ENCODE measurements around the gene TBX2. TPM values are rescaled to one million over a fixed set of nuclear protein-coding genes. Genes with fewer than 3 reads are reported as not detected.
A peak's percentile ranks its signal among the peaks of the same experiment; 100 is the strongest.

TBX2 gene
- total RNA-seq, 6 donors from 2014 or later, result 22.4 to 130 (median 92.7) TPM

GRCh38 chr17:61382796-61383688 is 16.6 kb upstream of the TBX2 start:
- Histone ChIP-seq H3K4me3 (no peak overlapping the region), H3K9me3 (no peaks in the 10 kb centered on the region), H3K36me3 (no peaks in the 10 kb centered on the region), H3K4me1 (peaks cover 0 to 4% (median 0%) of the 10 kb centered on the region in 4 donors), H3K27ac (peak overlapping the region in 2 of 4 donors; percentile 39 to 61), H3K27me3 (no peaks in the 10 kb centered on the region)
- DNase-seq (peak in 1 of 2 donors; percentile 41), ATAC-seq (ENCODE audit: low FRiP score in 2 of 2) (no peak)
- 89 to 93% methylated on average over 12 to 15 of the region's 16 CpGs for WGBS, 2 donors
- TF ChIP-seq EP300 (IDR thresholded peaks at IDR 0.05) (no peak), POLR2A (IDR thresholded peaks at IDR 0.05) (no peak), POLR2AphosphoS5 (IDR thresholded peaks at IDR 0.05) (no peak)
- TF ChIP-seq, protein P1, sequence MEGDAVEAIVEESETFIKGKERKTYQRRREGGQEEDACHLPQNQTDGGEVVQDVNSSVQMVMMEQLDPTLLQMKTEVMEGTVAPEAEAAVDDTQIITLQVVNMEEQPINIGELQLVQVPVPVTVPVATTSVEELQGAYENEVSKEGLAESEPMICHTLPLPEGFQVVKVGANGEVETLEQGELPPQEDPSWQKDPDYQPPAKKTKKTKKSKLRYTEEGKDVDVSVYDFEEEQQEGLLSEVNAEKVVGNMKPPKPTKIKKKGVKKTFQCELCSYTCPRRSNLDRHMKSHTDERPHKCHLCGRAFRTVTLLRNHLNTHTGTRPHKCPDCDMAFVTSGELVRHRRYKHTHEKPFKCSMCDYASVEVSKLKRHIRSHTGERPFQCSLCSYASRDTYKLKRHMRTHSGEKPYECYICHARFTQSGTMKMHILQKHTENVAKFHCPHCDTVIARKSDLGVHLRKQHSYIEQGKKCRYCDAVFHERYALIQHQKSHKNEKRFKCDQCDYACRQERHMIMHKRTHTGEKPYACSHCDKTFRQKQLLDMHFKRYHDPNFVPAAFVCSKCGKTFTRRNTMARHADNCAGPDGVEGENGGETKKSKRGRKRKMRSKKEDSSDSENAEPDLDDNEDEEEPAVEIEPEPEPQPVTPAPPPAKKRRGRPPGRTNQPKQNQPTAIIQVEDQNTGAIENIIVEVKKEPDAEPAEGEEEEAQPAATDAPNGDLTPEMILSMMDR (IDR thresholded peaks at IDR 0.05), result no peak

DNA sequence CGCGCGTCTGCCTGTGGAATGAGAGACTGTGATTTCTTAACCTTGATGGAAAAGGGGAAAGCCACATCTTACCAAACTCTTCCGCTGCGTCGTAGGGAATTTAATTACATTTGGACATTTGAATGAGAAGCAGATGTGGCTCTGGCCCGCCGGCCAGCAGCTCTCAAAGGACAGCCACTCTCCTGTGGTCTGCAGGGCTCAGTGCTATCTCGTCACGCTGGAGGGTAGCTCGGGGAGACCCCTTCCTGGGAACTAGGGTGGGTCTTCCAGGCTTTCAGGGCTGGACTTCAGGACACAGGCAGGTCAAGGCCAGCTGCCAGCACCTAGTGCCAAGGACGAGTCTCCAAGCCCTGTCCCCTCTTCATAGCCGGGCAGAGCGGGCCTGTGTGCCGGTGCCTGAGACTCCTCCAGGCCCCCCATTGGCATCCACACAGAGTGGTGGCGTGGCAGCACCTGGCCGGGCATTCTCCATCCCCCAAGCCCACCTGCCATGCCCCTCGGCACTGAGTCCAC is 15.9 kb upstream of the TBX2 start:
- TF ChIP-seq POLR2A (IDR thresholded peaks at IDR 0.05) (no peak), EP300 (IDR thresholded peaks at IDR 0.05) (no peak), POLR2AphosphoS5 (IDR thresholded peaks at IDR 0.05) (no peak)
- TF ChIP-seq, protein P1 (IDR thresholded peaks at IDR 0.05), result no peak
- no peak overlapping the region for H3K4me3 ChIP-seq
- ATAC-seq (ENCODE audit: low FRiP score in 2 of 2), result peak in 1 of 2 donors; percentile 1
- H3K27me3 ChIP-seq, result no peaks in the 10 kb centered on the region
- peak overlapping the region in 2 of 4 donors; percentile 56 to 61 for H3K27ac ChIP-seq
- H3K9me3 ChIP-seq, result no peaks in the 10 kb centered on the region
- H3K4me1 ChIP-seq, result peaks cover 0 to 4% (median 0%) of the 10 kb centered on the region in 4 donors
- H3K36me3 ChIP-seq, result no peaks in the 10 kb centered on the region
- 88 to 89% methylated on average over 8 to 18 of the region's 18 CpGs for WGBS, 2 donors
- DNase-seq, result peak in 1 of 2 donors; percentile 58

DNA sequence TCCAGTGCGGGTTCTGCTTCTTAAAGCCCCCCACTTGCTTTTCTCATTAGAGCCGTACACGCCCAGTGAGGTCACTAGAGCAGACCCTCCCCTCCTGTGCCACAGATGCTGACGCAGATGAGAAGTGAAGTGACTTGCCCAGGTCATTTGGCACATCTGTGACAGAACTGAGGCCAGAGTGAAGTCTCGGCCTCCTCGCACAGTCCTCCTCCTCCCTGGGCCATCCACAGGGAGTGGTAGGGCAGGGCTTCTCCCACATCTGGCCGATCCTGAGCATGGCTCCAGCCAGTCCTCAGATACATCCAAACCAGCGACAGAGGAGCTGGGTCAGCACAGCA is 15.3 kb upstream of the TBX2 start:
- Histone ChIP-seq H3K27ac (peak overlapping the region in 2 of 4 donors; percentile 56 to 61), H3K36me3 (no peaks in the 10 kb centered on the region), H3K4me1 (peaks cover 0 to 6% (median under 1%) of the 10 kb centered on the region in 4 donors), H3K9me3 (no peaks in the 10 kb centered on the region), H3K27me3 (no peaks in the 10 kb centered on the region), H3K4me3 (no peak overlapping the region)
- TF ChIP-seq POLR2A (IDR thresholded peaks at IDR 0.05), result no peak
- TF ChIP-seq POLR2AphosphoS5 (IDR thresholded peaks at IDR 0.05), result no peak
- no peak for TF ChIP-seq EP300 (IDR thresholded peaks at IDR 0.05)
- TF ChIP-seq, protein P1 (IDR thresholded peaks at IDR 0.05), result no peak
- 86 to 100% methylated on average over 2 to 6 of the region's 8 CpGs for WGBS, 2 donors
- ATAC-seq (ENCODE audit: low FRiP score in 2 of 2) (no peak), DNase-seq (no peak)

DNA sequence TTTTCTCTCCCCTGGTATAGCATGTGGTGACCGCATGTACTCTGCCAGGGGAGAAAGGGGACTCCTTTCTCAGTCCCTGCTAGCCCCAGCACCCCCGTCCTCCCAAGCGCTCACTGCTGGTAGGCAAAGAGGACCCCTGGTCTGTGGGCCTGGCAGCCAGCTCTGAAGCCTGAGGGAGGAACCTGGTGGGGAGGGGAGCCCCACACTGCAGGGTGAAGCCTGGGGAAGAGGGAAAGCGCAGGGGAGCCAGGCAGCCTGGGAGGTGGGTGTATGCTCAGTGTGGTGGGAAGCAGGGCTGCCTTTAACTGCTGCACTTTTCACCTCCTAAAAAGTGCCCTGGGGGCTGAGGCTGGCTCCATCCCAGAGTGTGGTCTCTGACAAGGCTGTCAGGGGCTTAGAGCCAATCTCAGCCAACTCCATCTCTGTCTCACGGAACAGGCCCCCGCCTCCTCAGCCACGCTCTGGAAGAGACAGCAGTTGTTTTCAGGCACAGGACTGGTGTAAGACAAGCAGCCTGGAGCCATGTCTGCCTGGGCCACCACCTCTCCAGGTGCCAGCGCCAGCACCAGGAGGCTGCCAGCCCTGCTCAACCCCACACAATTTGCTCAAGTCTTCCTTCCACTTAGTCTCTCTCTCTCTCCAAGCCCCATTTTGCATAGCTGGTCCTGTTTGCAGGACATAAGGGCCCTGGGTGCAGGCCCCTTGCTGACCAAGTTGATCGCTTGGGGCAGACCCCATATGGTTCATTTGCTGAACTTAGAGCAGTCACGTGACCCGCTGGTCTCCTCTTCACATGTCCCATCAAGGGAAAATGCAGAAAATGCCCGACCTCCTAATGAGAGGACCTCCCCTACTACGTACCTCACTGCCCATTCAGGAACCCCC is 14.7 kb upstream of the TBX2 start:
- ATAC-seq (ENCODE audit: low FRiP score in 2 of 2) (no peak), DNase-seq (no peak)
- no peaks in the 10 kb centered on the region for H3K9me3 ChIP-seq
- peak overlapping the region in 1 of 4 donors; percentile 56 for H3K27ac ChIP-seq
- TF ChIP-seq, protein P1 (IDR thresholded peaks at IDR 0.05), result no peak
- TF ChIP-seq POLR2A (IDR thresholded peaks at IDR 0.05), result no peak
- TF ChIP-seq EP300 (IDR thresholded peaks at IDR 0.05), result no peak
- TF ChIP-seq POLR2AphosphoS5 (IDR thresholded peaks at IDR 0.05), result no peak
- peaks cover 4 to 12% (median 6%) of the 10 kb centered on the region in 4 donors for H3K4me1 ChIP-seq
- no peaks in the 10 kb centered on the region for H3K27me3 ChIP-seq
- H3K36me3 ChIP-seq, result no peaks in the 10 kb centered on the region
- no peak overlapping the region for H3K4me3 ChIP-seq
- WGBS, 2 donors, result 85 to 96% methylated on average over 9 to 13 of the region's 13 CpGs
